IMR-90 (cell line): ENCODE data around the gene SRRM4. TPM values are rescaled to one million over a fixed set of nuclear protein-coding genes. Genes with fewer than 3 reads are reported as not detected.

ENCODE experiments used
- ATAC-seq: fragments of 200-7000 bp; cut with Tn5 transposase; 2 replicates; pipeline ENCODE4 v1.9.1; 2020; ENCODE audit warnings: low read depth, mild to moderate bottlenecking, moderate library complexity
- BruUV-seq: library from RNA; stranded (reverse); fragments of 400-500 nt; replicated peaks from 2 replicates; lab custom pipeline; 2021; lab: Mats Ljungman, UMichigan
- CTCF ChIA-PET: fragments of 300-600 bp; formaldehyde crosslinking; extraction: SDS; loops from one replicate; lab custom pipeline; 2021; ENCODE audit warnings: antibody characterized with exemption; lab: Yijun Ruan, JAX
- POLR2A ChIA-PET: fragments of 300-600 bp; sonication (Branson Sonifier 250); formaldehyde crosslinking; loops from one replicate; lab custom pipeline; 2022; ENCODE audit warnings: antibody characterized with exemption; ENCODE audit not compliant: unreplicated experiment; lab: Charles Lee
- DNase-seq: peaks from one replicate; pipeline ENCODE4 v3.0.0; 2013
- H2AFZ ChIP-seq: replicated peaks from 2 replicates; pipeline ENCODE3; 2013; ENCODE audit warnings: low read length, mild to moderate bottlenecking; ENCODE audit not compliant: poor library complexity
- H2AK5ac ChIP-seq: 2 replicates; pipeline ENCODE4 v1.6.1; 2013; ENCODE audit warnings: low read depth, low read length, inconsistent platforms
- H2AK9ac ChIP-seq: replicated peaks from 2 replicates; pipeline ENCODE3; 2013; ENCODE audit warnings: mild to moderate bottlenecking, low read depth, low read length, moderate library complexity; ENCODE audit not compliant: poor library complexity
- H2BK120ac ChIP-seq: 2 replicates; pipeline ENCODE4 v1.6.1; 2013; ENCODE audit warnings: low read depth, low read length, inconsistent platforms
- H2BK15ac ChIP-seq: 3 replicates; pipeline ENCODE4 v1.6.1; 2013; ENCODE audit warnings: low read depth, low read length, inconsistent platforms
- H2BK20ac ChIP-seq: 2 replicates; pipeline ENCODE4 v1.6.1; 2013; ENCODE audit warnings: low read depth, mild to moderate bottlenecking, inconsistent platforms, low read length, moderate library complexity
- H2BK5ac ChIP-seq: 2 replicates; pipeline ENCODE4 v1.6.1; 2013; ENCODE audit warnings: mild to moderate bottlenecking, low read depth, low read length, inconsistent platforms; ENCODE audit not compliant: poor library complexity, severe bottlenecking
- H3K14ac ChIP-seq: replicated peaks from 2 replicates; pipeline ENCODE4 v1.6.1; 2013; ENCODE audit warnings: low read depth, low read length, inconsistent platforms
- H3K18ac ChIP-seq: 2 replicates; pipeline ENCODE4 v1.6.1; 2013; ENCODE audit warnings: low read depth, low read length, control low read depth
- H3K23ac ChIP-seq: 2 replicates; pipeline ENCODE4 v1.6.1; 2013; ENCODE audit warnings: low read depth, low read length, inconsistent platforms
- H3K27ac ChIP-seq: 2 replicates; pipeline ENCODE4 v1.5.1; 2013; ENCODE audit warnings: mild to moderate bottlenecking, control low read depth, low read length; ENCODE audit not compliant: insufficient read depth
- H3K27me3 ChIP-seq: 2 replicates; pipeline ENCODE4 v1.6.1; 2013; ENCODE audit warnings: low read length; ENCODE audit not compliant: control insufficient read depth, insufficient read depth
- H3K36me3 ChIP-seq: 2 replicates; pipeline ENCODE4 v1.6.1; 2013; ENCODE audit warnings: low read length, mixed read lengths; ENCODE audit not compliant: control insufficient read depth, insufficient read depth
- H3K4ac ChIP-seq: 2 replicates; pipeline ENCODE4 v1.6.1; 2013; ENCODE audit warnings: low read depth, low read length, inconsistent platforms
- H3K4me1 ChIP-seq: 2 replicates; pipeline ENCODE4 v1.6.1; 2013; ENCODE audit warnings: low read length, mixed read lengths; ENCODE audit not compliant: control insufficient read depth, insufficient read depth
- H3K4me2 ChIP-seq: 2 replicates; pipeline ENCODE4 v1.6.1; 2013; ENCODE audit warnings: low read depth, mild to moderate bottlenecking, control low read depth, low read length, moderate library complexity
- H3K4me3 ChIP-seq: 2 replicates; pipeline ENCODE4 v1.5.1; 2013; ENCODE audit warnings: low read depth, mild to moderate bottlenecking, control low read depth, low read length, moderate library complexity; ENCODE audit not compliant: insufficient read depth
- H3K56ac ChIP-seq: 2 replicates; pipeline ENCODE4 v1.6.1; 2013; ENCODE audit warnings: low read length, inconsistent platforms; ENCODE audit not compliant: insufficient read depth; ENCODE audit errors: extremely low read depth
- H3K79me1 ChIP-seq, 2 experiments: 2 replicates each; pipeline ENCODE4 v1.6.1; 2013; ENCODE audit warnings: low read length in 2 of 2, inconsistent platforms in 1 of 2, low read depth in 1 of 2
- H3K9ac ChIP-seq: 2 replicates; pipeline ENCODE4 v1.6.1; 2013; ENCODE audit warnings: low read depth, low read length, control low read depth
- H3K9me1 ChIP-seq: 2 replicates; pipeline ENCODE4 v1.6.1; 2013; ENCODE audit warnings: low read length, inconsistent platforms; ENCODE audit not compliant: insufficient read depth
- H3K9me3 ChIP-seq: 2 replicates; pipeline ENCODE4 v1.6.1; 2013; ENCODE audit warnings: low read length; ENCODE audit not compliant: control insufficient read depth, insufficient read depth
- H4K20me1 ChIP-seq: 2 replicates; pipeline ENCODE4 v1.6.1; 2013; ENCODE audit warnings: low read length, inconsistent platforms; ENCODE audit not compliant: insufficient read depth
- H4K5ac ChIP-seq: 2 replicates; pipeline ENCODE4 v1.6.1; 2013; ENCODE audit warnings: mild to moderate bottlenecking, low read depth, low read length, control low read depth
- H4K8ac ChIP-seq, 2 experiments: 2 replicates each; pipeline ENCODE4 v1.6.1; 2013; ENCODE audit warnings: low read depth in 2 of 2, low read length in 2 of 2, control low read depth in 1 of 2, inconsistent platforms in 1 of 2
- H4K91ac ChIP-seq: 2 replicates; pipeline ENCODE4 v1.6.1; 2013; ENCODE audit warnings: low read depth, low read length, inconsistent platforms; ENCODE audit not compliant: insufficient read depth
- BHLHE40 ChIP-seq: fragments of 150-350 bp; IDR thresholded peaks from 2 replicates; pipeline ENCODE4 v1.6.1; 2016; ENCODE audit warnings: mild to moderate bottlenecking, low read depth, low read length
- CEBPB ChIP-seq: IDR thresholded peaks from 2 replicates; pipeline ENCODE4 v1.6.1; 2012; ENCODE audit warnings: low read depth, low read length, improper control_type of control experiment
- CHD1 ChIP-seq: IDR thresholded peaks from 2 replicates; pipeline ENCODE4 v1.6.1; 2012; ENCODE audit warnings: low read depth, low read length, improper control_type of control experiment
- FOS ChIP-seq: fragments of 150-350 bp; IDR thresholded peaks from 2 replicates; pipeline ENCODE4 v1.6.1; 2016; ENCODE audit warnings: low read depth, low read length
- MAFK ChIP-seq: IDR thresholded peaks from 2 replicates; pipeline ENCODE4 v1.6.1; 2012; ENCODE audit warnings: low read depth, low read length, improper control_type of control experiment
- MAZ ChIP-seq: IDR thresholded peaks from 2 replicates; pipeline ENCODE4 v1.6.1; 2012; ENCODE audit warnings: low read depth, mild to moderate bottlenecking, low read length, improper control_type of control experiment, moderate library complexity, borderline replicate concordance
- MXI1 ChIP-seq: IDR thresholded peaks from 2 replicates; pipeline ENCODE4 v1.6.1; 2012; ENCODE audit warnings: low read depth, mild to moderate bottlenecking, low read length, moderate library complexity, borderline replicate concordance
- NFE2L2 ChIP-seq: fragments of 150-350 bp; IDR thresholded peaks from 2 replicates; pipeline ENCODE4 v1.6.1; 2016; ENCODE audit warnings: low read depth, mild to moderate bottlenecking, low read length
- POLR2A ChIP-seq: IDR thresholded peaks from 2 replicates; pipeline ENCODE4 v1.6.1; 2012; ENCODE audit warnings: mild to moderate bottlenecking, low read depth, low read length
- RAD21 ChIP-seq: IDR thresholded peaks from 2 replicates; pipeline ENCODE4 v1.6.1; 2012; ENCODE audit warnings: low read length, improper control_type of control experiment
- RCOR1 ChIP-seq: IDR thresholded peaks from 2 replicates; pipeline ENCODE4 v1.6.1; 2012; ENCODE audit warnings: mild to moderate bottlenecking, low read length, improper control_type of control experiment; ENCODE audit not compliant: insufficient replicate concordance
- RFX5 ChIP-seq: IDR thresholded peaks from 2 replicates; pipeline ENCODE4 v1.8.0; 2012; ENCODE audit warnings: low read depth, mild to moderate bottlenecking, low read length, moderate library complexity
- SMC3 ChIP-seq: fragments of 150-350 bp; IDR thresholded peaks from 2 replicates; pipeline ENCODE4 v1.6.1; 2016; ENCODE audit warnings: low read depth, mild to moderate bottlenecking, antibody characterized with exemption, low read length, moderate library complexity
- USF2 ChIP-seq: fragments of 150-350 bp; IDR thresholded peaks from 2 replicates; pipeline ENCODE4 v1.6.1; 2017; ENCODE audit warnings: mild to moderate bottlenecking, antibody characterized with exemption, low read length, low read depth
- WGBS, 2 experiments: methylation state at CpG; one replicate each; pipeline versions ENCODE4 v1.1.5 to v1.1.7; 2013; ENCODE audit warnings: missing lambda C conversion rate in 2 of 2; ENCODE audit not compliant: insufficient read length in 1 of 2; ENCODE audit errors: extremely low coverage in 2 of 2; 5-methylcytosine and 5-hydroxymethylcytosine counted together
- dilution Hi-C: fragments of 300-500 bp; cut with HindIII; formaldehyde crosslinking; loops from one replicate; pipeline ENCODE4 v1.14.3; 2018; ENCODE audit warnings: low sequenced_read_pairs; ENCODE audit not compliant: unreplicated experiment
- in situ Hi-C: fragments of 300-500 bp; cut with MboI; formaldehyde crosslinking; loops from 3 replicates; pipeline ENCODE4 v1.14.3; 2019; ENCODE audit warnings: low sequenced_read_pairs, inconsistent platforms, mixed read lengths
- intact Hi-C: fragments of 100-400 bp; cut with micrococcal nuclease; formaldehyde crosslinking; loops from 2 replicates; pipeline ENCODE4 v1.10.0; 2022
- polyA plus RNA-seq, 3 experiments: library from polyadenylated mRNA; depleted of rRNA; stranded (reverse); fragments of >200 nt; gene quantifications; 2 replicates each; pipeline ENCODE4 v1.2.3, GENCODE V29; 2012; ENCODE audit warnings: low replicate concordance in 1 of 3
- total RNA-seq: library from RNA; depleted of rRNA; stranded (reverse); fragments of >200 nt; gene quantifications from 2 replicates; pipeline ENCODE4 v1.2.3, GENCODE V29; 2012
- TF ChIP-seq, protein P1 (sequence below): conservative IDR thresholded peaks from 2 replicates; pipeline ENCODE4 v1.5.1; 2012; ENCODE audit warnings: mild to moderate bottlenecking, low read depth, low read length, improper control_type of control experiment

Gene SRRM4
- total and polyA plus RNA-seq, 2 of the 4 experiments (the other 2 are of a cell fraction) = not detected

DNA sequence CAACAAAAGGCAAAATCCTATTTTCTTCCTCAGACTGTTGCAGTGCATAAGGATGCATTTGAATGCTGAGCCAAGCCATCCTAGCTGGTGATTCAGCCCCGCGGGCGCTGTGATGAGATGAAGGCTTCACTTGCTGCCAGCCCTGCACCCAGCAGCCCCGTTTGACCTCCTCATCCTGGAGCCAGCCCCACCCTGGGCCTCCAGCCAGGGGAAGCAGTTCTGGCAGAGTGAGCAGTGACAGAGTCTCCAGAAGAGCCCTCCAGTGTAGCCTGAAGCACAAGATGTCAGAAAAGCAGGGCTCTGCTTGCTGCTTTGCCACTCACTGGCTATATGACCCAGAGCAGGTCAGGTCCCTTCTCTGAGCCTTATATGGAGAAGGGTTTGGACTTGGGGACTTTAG, 101.2 kb downstream of the SRRM4 start:
- Histone ChIP-seq H3K18ac (no peak overlapping the region), H3K23ac (no peak overlapping the region), H2AK9ac (no peak overlapping the region), H3K36me3 (no peaks in the 10 kb centered on the region), H2AK5ac (no peak overlapping the region), H4K20me1 (no peaks in the 10 kb centered on the region), H3K9me3 (peaks cover 25% of the 10 kb centered on the region), H3K9ac (no peak overlapping the region), H3K4me1 (no peaks in the 10 kb centered on the region), H4K91ac (no peak overlapping the region), H3K79me1 (no peaks in the 10 kb centered on the region), H3K4ac (no peak overlapping the region), H2BK20ac (no peak overlapping the region), H3K4me3 (no peak overlapping the region), H4K8ac (no peak overlapping the region), H2AFZ (no peak overlapping the region), H2BK120ac (no peak overlapping the region), H2BK15ac (no peak overlapping the region), H4K5ac (no peak overlapping the region), H3K9me1 (no peaks in the 10 kb centered on the region), H3K27ac (no peak overlapping the region), H3K27me3 (no peaks in the 10 kb centered on the region), H2BK5ac (no peak overlapping the region), H3K4me2 (no peak overlapping the region), H3K56ac (no peak overlapping the region), H3K14ac (no peak overlapping the region)
- no peak for ATAC-seq
- no CpG with 5 or more reads among the region's 4 CpGs for WGBS, 2 experiments
- ChIA-PET CTCF (no interaction called here), POLR2A (no interaction called here)
- no TSS peak for BruUV-seq
- in situ Hi-C loops (no loop called here), dilution Hi-C loops (no loop called here), intact Hi-C loops (no loop called here)
- TF ChIP-seq POLR2A = no peak
- TF ChIP-seq, protein P1, sequence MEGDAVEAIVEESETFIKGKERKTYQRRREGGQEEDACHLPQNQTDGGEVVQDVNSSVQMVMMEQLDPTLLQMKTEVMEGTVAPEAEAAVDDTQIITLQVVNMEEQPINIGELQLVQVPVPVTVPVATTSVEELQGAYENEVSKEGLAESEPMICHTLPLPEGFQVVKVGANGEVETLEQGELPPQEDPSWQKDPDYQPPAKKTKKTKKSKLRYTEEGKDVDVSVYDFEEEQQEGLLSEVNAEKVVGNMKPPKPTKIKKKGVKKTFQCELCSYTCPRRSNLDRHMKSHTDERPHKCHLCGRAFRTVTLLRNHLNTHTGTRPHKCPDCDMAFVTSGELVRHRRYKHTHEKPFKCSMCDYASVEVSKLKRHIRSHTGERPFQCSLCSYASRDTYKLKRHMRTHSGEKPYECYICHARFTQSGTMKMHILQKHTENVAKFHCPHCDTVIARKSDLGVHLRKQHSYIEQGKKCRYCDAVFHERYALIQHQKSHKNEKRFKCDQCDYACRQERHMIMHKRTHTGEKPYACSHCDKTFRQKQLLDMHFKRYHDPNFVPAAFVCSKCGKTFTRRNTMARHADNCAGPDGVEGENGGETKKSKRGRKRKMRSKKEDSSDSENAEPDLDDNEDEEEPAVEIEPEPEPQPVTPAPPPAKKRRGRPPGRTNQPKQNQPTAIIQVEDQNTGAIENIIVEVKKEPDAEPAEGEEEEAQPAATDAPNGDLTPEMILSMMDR = no peak
- TF ChIP-seq MAZ = no peak
- TF ChIP-seq RAD21 = no peak
- TF ChIP-seq CHD1 = no peak
- no peak for TF ChIP-seq USF2
- TF ChIP-seq MXI1 = no peak
- no peak for TF ChIP-seq FOS
- no peak for TF ChIP-seq NFE2L2
- TF ChIP-seq MAFK = no peak
- no peak for TF ChIP-seq RCOR1
- no peak for TF ChIP-seq CEBPB
- TF ChIP-seq RFX5 = no peak
- TF ChIP-seq BHLHE40 = no peak
- no peak for TF ChIP-seq SMC3
- DNase-seq = no peak
